Activated T-cell treated with anti-CD3 and anti-CD28 coated beads, Interleukin-2, amount 50 U/mL, for 1 hour (primary cell): ENCODE measurements around the gene TMEM43.
"Not testable (repeated sequence)": the region's sequence is repeated elsewhere in the genome, so short reads cannot be mapped to it uniquely, and the experiment has no call there.

Experiments used
- DNase-seq: peaks from one replicate; pipeline ENCODE4 v3.0.0-alpha.2; 2020

TMEM43 gene

GRCh38 chr3:14124615-14125192 lies at the start of gene TMEM43, which contains the start of gene CHCHD4:
TSS of gene TMEM43 (plus strand) at chr3:14125052. CDS start at chr3:14125194, 142 bp downstream.
TSS of gene CHCHD4 (minus strand) at chr3:14124870. CDS start at chr3:14124676, 194 bp downstream.
- DNase-seq: peak; percentile 96

GRCh38 chr3:14075233-14075632 lies 49.6 kb upstream of the TMEM43 start:
- not testable (repeated sequence) for DNase-seq

- DNase-seq: no peak
These were observed 47.5 kb upstream of the TMEM43 start for GRCh38 chr3:14077310-14077709.

- DNase-seq: no peak
These were observed 42.7 kb upstream of the TMEM43 start for GRCh38 chr3:14082108-14082657.

- not testable (repeated sequence) for DNase-seq
These were observed 37.4 kb upstream of the TMEM43 start for GRCh38 chr3:14087461-14087860.

- DNase-seq: not testable (repeated sequence)
These were observed 32.9 kb upstream of the TMEM43 start for GRCh38 chr3:14091959-14092358.

- no peak for DNase-seq
These were observed 32.4 kb upstream of the TMEM43 start for GRCh38 chr3:14092464-14092863.

- DNase-seq: no peak
These were observed 31.0 kb upstream of the TMEM43 start for GRCh38 chr3:14093831-14094230.

GRCh38 chr3:14096742-14097141 lies 28.1 kb upstream of the TMEM43 start:
- no peak for DNase-seq

GRCh38 chr3:14097616-14098391 lies 27.0 kb upstream of the TMEM43 start:
- no peak for DNase-seq

GRCh38 chr3:14109821-14110220 lies 15.0 kb upstream of the TMEM43 start:
- DNase-seq: not testable (repeated sequence)

- DNase-seq: no peak
These were observed 14.2 kb upstream of the TMEM43 start for GRCh38 chr3:14110699-14111098.

GRCh38 chr3:14113965-14114635 lies 10.8 kb upstream of the TMEM43 start:
- DNase-seq: no peak

- DNase-seq: no peak
These were observed 7.1 kb upstream of the TMEM43 start for GRCh38 chr3:14117468-14118399.

GRCh38 chr3:14118400-14119381 lies 6.2 kb upstream of the TMEM43 start:
- DNase-seq: no peak

GRCh38 chr3:14119651-14120050 lies 5.2 kb upstream of the TMEM43 start:
- DNase-seq: no peak

GRCh38 chr3:14120111-14120920 lies 4.5 kb upstream of the TMEM43 start:
- no peak for DNase-seq

GRCh38 chr3:14120921-14121448 lies 3.9 kb upstream of the TMEM43 start:
- DNase-seq: not testable (repeated sequence)

- DNase-seq: no peak
These were observed 3.0 kb upstream of the TMEM43 start for GRCh38 chr3:14121859-14122258.

GRCh38 chr3:14122301-14122700 lies 2.6 kb upstream of the TMEM43 start:
- DNase-seq: no peak
